HepG2 (cell line): ENCODE results near the gene CDR2L. TPM values are rescaled to one million over a fixed set of nuclear protein-coding genes. Genes with fewer than 3 reads are reported as not detected.

Source experiments
- CENPX ChIP-seq: sonication (generic); formaldehyde crosslinking; IDR thresholded peaks from 2 replicates; pipeline ENCODE4 v1.9.0; 2021; ENCODE audit warnings: mild to moderate bottlenecking, missing genetic modification reagents, moderate library complexity
- FIP1L1 ChIP-seq: fragments of 200-400 bp; formaldehyde crosslinking; IDR thresholded peaks from 2 replicates; pipeline ENCODE4 v1.6.1; 2018; ENCODE audit warnings: low read depth, mild to moderate bottlenecking, low read length, moderate library complexity, borderline replicate concordance; ENCODE audit not compliant: insufficient read depth
- NFIB ChIP-seq: sonication (generic); formaldehyde crosslinking; IDR thresholded peaks from 2 replicates; pipeline ENCODE4 v1.9.0; 2021; ENCODE audit warnings: missing genetic modification reagents, mild to moderate bottlenecking, borderline replicate concordance
- NFYB ChIP-seq: sonication (generic); formaldehyde crosslinking; IDR thresholded peaks from 2 replicates; pipeline ENCODE4 v1.4.0; 2020; ENCODE audit warnings: missing genetic modification reagents
- ZNF180 ChIP-seq: sonication (generic); formaldehyde crosslinking; IDR thresholded peaks from 2 replicates; pipeline ENCODE4 v1.4.0; 2020; ENCODE audit warnings: low read depth, missing genetic modification reagents, borderline replicate concordance
- ZNF274 ChIP-seq: sonication (generic); formaldehyde crosslinking; IDR thresholded peaks from 2 replicates; pipeline ENCODE4 v1.5.1; 2020; ENCODE audit warnings: mild to moderate bottlenecking, missing genetic modification reagents
- ZNF747 ChIP-seq: sonication (generic); formaldehyde crosslinking; IDR thresholded peaks from 2 replicates; pipeline ENCODE4 v1.8.1; 2023; ENCODE audit warnings: missing genetic modification reagents, mild to moderate bottlenecking, borderline replicate concordance
- polyA plus RNA-seq, 8 experiments: library from polyadenylated mRNA; depleted of rRNA in 3 of 8; stranded (reverse) in 7 of 8; unstranded in 1 of 8; fragments of >200 nt; fragmentation: Illumina TruSeq in 4 of 8; extraction: Trizol in 4 of 8; gene quantifications; 2 replicates each; pipeline versions ENCODE4 v1.2.1 to v1.2.3, GENCODE V29; 2011 to 2016; ENCODE audit warnings: low read depth in 4 of 8, missing spikeins in 1 of 8, mixed read lengths in 1 of 8; ENCODE audit not compliant: insufficient read depth in 1 of 8
- total RNA-seq, 5 experiments: library from RNA; depleted of rRNA; stranded (reverse); fragments of >200 nt; fragmentation: Illumina TruSeq; extraction: Trizol; gene quantifications; 2 replicates each; pipeline ENCODE4 v1.2.3, GENCODE V29; 2016; ENCODE audit warnings: low read depth in 1 of 5
- TF ChIP-seq, protein P1 (sequence below): sonication (generic); formaldehyde crosslinking; IDR thresholded peaks from 2 replicates; pipeline ENCODE4 v1.4.0; 2020; ENCODE audit warnings: missing genetic modification reagents, borderline replicate concordance
- TF ChIP-seq, protein P2 (sequence below): sonication (generic); formaldehyde crosslinking; conservative IDR thresholded peaks from 2 replicates; pipeline ENCODE4 v1.4.0; 2020; ENCODE audit warnings: mild to moderate bottlenecking, missing genetic modification reagents, moderate library complexity
- TF ChIP-seq, protein P3 (sequence below): IDR thresholded peaks from 2 replicates; pipeline ENCODE4 v1.6.1; 2016; ENCODE audit warnings: mild to moderate bottlenecking, missing biosample characterization, missing genetic modification reagents
- TF ChIP-seq, protein P4 (sequence below): sonication (generic); formaldehyde crosslinking; IDR thresholded peaks from 2 replicates; pipeline ENCODE4 v1.4.0; 2020; ENCODE audit warnings: mild to moderate bottlenecking, missing genetic modification reagents
- TF ChIP-seq, protein P5 (sequence below): sonication (generic); formaldehyde crosslinking; IDR thresholded peaks from 2 replicates; pipeline ENCODE4 v1.4.0; 2020; ENCODE audit warnings: mild to moderate bottlenecking, missing genetic modification reagents, borderline replicate concordance

The CDR2L gene
- total and polyA plus RNA-seq, 2 of the 13 experiments (the other 11 are each of a cell fraction or from before 2014, with no cell fraction given) = 1.9 to 2.1 TPM

DNA sequence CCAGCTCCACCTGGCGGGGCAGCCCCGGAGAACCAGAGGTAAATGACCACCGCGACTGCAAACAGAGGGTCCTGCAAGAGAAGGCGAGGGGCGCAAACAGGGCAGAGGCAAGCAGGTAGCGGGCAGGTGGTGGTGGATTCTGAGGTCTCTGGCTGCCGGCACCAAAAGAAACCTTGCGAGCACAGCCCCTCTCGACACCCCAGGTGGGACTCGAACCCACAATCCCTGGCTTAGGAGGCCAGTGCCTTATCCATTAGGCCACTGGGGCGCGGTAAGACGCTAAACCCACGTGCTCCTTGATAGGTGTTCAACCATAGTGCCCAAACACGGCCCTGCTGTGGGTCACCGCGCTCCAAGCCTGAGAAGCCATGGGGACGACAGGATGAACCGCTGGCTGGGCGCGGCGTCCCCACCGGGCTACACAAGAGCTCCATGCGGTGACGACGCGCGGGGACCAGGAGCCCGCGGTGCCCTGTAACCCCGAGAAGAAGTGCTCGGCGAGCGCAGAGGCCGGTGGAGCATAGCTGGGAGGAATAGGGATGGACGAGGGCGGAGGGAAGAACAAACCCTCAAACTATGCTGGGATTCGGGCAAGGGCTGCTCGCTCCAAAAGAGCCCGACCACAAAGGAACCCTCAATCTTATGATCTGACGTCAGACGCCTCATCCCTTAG, 46.9 kb downstream of the CDR2L start (continued):
- TF ChIP-seq, protein P1, sequence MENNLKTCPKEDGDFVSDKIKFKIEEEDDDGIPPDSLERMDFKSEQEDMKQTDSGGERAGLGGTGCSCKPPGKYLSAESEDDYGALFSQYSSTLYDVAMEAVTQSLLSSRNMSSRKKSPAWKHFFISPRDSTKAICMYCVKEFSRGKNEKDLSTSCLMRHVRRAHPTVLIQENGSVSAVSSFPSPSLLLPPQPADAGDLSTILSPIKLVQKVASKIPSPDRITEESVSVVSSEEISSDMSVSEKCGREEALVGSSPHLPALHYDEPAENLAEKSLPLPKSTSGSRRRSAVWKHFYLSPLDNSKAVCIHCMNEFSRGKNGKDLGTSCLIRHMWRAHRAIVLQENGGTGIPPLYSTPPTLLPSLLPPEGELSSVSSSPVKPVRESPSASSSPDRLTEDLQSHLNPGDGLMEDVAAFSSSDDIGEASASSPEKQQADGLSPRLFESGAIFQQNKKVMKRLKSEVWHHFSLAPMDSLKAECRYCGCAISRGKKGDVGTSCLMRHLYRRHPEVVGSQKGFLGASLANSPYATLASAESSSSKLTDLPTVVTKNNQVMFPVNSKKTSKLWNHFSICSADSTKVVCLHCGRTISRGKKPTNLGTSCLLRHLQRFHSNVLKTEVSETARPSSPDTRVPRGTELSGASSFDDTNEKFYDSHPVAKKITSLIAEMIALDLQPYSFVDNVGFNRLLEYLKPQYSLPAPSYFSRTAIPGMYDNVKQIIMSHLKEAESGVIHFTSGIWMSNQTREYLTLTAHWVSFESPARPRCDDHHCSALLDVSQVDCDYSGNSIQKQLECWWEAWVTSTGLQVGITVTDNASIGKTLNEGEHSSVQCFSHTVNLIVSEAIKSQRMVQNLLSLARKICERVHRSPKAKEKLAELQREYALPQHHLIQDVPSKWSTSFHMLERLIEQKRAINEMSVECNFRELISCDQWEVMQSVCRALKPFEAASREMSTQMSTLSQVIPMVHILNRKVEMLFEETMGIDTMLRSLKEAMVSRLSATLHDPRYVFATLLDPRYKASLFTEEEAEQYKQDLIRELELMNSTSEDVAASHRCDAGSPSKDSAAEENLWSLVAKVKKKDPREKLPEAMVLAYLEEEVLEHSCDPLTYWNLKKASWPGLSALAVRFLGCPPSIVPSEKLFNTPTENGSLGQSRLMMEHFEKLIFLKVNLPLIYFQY = peak; percentile 54; the same call in 1 of the 2 replicates
- TF ChIP-seq FIP1L1 = no peak
- TF ChIP-seq, protein P2, sequence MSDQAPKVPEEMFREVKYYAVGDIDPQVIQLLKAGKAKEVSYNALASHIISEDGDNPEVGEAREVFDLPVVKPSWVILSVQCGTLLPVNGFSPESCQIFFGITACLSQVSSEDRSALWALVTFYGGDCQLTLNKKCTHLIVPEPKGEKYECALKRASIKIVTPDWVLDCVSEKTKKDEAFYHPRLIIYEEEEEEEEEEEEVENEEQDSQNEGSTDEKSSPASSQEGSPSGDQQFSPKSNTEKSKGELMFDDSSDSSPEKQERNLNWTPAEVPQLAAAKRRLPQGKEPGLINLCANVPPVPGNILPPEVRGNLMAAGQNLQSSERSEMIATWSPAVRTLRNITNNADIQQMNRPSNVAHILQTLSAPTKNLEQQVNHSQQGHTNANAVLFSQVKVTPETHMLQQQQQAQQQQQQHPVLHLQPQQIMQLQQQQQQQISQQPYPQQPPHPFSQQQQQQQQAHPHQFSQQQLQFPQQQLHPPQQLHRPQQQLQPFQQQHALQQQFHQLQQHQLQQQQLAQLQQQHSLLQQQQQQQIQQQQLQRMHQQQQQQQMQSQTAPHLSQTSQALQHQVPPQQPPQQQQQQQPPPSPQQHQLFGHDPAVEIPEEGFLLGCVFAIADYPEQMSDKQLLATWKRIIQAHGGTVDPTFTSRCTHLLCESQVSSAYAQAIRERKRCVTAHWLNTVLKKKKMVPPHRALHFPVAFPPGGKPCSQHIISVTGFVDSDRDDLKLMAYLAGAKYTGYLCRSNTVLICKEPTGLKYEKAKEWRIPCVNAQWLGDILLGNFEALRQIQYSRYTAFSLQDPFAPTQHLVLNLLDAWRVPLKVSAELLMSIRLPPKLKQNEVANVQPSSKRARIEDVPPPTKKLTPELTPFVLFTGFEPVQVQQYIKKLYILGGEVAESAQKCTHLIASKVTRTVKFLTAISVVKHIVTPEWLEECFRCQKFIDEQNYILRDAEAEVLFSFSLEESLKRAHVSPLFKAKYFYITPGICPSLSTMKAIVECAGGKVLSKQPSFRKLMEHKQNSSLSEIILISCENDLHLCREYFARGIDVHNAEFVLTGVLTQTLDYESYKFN (CRISPR knock-in tag) = no peak
- no peak for TF ChIP-seq NFIB (CRISPR knock-in tag)
- peak; percentile 50; the same call in 1 of the 2 replicates for TF ChIP-seq ZNF747 (CRISPR knock-in tag)
- TF ChIP-seq NFYB (CRISPR knock-in tag) = no peak; the same call in 1 of the 2 replicates
- TF ChIP-seq CENPX (CRISPR knock-in tag) = no peak
- peak; percentile 44; the same call in 1 of the 2 replicates for TF ChIP-seq ZNF274 (CRISPR knock-in tag)
- TF ChIP-seq, protein P3, sequence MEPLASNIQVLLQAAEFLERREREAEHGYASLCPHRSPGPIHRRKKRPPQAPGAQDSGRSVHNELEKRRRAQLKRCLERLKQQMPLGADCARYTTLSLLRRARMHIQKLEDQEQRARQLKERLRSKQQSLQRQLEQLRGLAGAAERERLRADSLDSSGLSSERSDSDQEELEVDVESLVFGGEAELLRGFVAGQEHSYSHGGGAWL (CRISPR knock-in tag) = peak; percentile 74; the same call in 1 of the 2 replicates
- no peak for TF ChIP-seq ZNF180
- TF ChIP-seq, protein P4, sequence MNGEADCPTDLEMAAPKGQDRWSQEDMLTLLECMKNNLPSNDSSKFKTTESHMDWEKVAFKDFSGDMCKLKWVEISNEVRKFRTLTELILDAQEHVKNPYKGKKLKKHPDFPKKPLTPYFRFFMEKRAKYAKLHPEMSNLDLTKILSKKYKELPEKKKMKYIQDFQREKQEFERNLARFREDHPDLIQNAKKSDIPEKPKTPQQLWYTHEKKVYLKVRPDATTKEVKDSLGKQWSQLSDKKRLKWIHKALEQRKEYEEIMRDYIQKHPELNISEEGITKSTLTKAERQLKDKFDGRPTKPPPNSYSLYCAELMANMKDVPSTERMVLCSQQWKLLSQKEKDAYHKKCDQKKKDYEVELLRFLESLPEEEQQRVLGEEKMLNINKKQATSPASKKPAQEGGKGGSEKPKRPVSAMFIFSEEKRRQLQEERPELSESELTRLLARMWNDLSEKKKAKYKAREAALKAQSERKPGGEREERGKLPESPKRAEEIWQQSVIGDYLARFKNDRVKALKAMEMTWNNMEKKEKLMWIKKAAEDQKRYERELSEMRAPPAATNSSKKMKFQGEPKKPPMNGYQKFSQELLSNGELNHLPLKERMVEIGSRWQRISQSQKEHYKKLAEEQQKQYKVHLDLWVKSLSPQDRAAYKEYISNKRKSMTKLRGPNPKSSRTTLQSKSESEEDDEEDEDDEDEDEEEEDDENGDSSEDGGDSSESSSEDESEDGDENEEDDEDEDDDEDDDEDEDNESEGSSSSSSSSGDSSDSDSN (CRISPR knock-in tag) = peak; percentile 84; the same call in 1 of the 2 replicates
- TF ChIP-seq, protein P5, sequence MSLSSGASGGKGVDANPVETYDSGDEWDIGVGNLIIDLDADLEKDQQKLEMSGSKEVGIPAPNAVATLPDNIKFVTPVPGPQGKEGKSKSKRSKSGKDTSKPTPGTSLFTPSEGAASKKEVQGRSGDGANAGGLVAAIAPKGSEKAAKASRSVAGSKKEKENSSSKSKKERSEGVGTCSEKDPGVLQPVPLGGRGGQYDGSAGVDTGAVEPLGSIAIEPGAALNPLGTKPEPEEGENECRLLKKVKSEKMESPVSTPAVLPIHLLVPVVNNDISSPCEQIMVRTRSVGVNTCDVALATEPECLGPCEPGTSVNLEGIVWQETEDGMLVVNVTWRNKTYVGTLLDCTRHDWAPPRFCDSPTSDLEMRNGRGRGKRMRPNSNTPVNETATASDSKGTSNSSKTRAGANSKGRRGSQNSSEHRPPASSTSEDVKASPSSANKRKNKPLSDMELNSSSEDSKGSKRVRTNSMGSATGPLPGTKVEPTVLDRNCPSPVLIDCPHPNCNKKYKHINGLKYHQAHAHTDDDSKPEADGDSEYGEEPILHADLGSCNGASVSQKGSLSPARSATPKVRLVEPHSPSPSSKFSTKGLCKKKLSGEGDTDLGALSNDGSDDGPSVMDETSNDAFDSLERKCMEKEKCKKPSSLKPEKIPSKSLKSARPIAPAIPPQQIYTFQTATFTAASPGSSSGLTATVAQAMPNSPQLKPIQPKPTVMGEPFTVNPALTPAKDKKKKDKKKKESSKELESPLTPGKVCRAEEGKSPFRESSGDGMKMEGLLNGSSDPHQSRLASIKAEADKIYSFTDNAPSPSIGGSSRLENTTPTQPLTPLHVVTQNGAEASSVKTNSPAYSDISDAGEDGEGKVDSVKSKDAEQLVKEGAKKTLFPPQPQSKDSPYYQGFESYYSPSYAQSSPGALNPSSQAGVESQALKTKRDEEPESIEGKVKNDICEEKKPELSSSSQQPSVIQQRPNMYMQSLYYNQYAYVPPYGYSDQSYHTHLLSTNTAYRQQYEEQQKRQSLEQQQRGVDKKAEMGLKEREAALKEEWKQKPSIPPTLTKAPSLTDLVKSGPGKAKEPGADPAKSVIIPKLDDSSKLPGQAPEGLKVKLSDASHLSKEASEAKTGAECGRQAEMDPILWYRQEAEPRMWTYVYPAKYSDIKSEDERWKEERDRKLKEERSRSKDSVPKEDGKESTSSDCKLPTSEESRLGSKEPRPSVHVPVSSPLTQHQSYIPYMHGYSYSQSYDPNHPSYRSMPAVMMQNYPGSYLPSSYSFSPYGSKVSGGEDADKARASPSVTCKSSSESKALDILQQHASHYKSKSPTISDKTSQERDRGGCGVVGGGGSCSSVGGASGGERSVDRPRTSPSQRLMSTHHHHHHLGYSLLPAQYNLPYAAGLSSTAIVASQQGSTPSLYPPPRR = peak; percentile 66
